Measurements from ENCODE around the gene HLA-E.
"Not testable (repeated sequence)": the region's sequence is repeated elsewhere in the genome, so short reads cannot be mapped to it uniquely, and the experiment has no call there.

HLA-E gene

DNA sequence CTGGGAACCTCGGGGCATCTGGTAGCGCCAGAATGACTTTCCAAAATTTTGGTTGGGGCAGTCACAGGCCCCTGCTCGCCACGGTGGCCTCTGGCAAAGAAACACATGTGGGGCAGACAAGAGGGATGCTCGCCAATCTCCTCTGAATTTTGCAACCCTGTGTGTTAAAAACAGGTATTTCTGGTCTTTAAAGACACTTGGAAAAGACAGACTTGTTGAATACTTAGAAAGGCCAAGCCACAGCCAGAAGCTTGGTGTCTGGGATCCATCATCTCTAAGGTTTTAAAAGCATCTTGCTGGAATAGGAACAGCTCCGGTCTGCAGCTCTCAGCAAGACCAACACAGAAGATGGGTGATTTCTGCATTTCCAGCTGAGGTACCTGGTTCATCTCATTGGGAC is 31.2 kb downstream of the HLA-E start:
- H2BK120ac ChIP-seq (ENCODE audit: low read depth, low read length): no peak overlapping the region
- H4K8ac ChIP-seq (ENCODE audit: low read depth, low read length): no peak overlapping the region
- H3K4me2 ChIP-seq (ENCODE audit: low read length): no peak overlapping the region
- no peak overlapping the region for H3K18ac ChIP-seq (ENCODE audit: low read length)
- no peak for DNase-seq
- no peaks in the 10 kb centered on the region for H3K4me1 ChIP-seq (ENCODE audit: control insufficient read depth, low read depth, low read length)
- H3K56ac ChIP-seq (ENCODE audit: low read length): no peak overlapping the region
- no CpG with 5 or more reads among the region's 6 CpGs for WGBS (ENCODE audit: extremely low coverage, insufficient coverage, low lambda C conversion rate)
- no peak overlapping the region for H3K23ac ChIP-seq (ENCODE audit: low read length)
- no peak overlapping the region for H2BK15ac ChIP-seq (replicated peaks; ENCODE audit: low read depth)
- H4K5ac ChIP-seq (ENCODE audit: low read length): no peak overlapping the region
- no peak overlapping the region for H2BK5ac ChIP-seq (ENCODE audit: low read length)
- no peak overlapping the region for H3K4me3 ChIP-seq (ENCODE audit: low read length)
- no peak overlapping the region for H3K27ac ChIP-seq (ENCODE audit: low read depth, low read length)
- no peaks in the 10 kb centered on the region for H3K27me3 ChIP-seq (ENCODE audit: insufficient read depth, low read length, poor library complexity)
- no peak overlapping the region for H2AK5ac ChIP-seq (ENCODE audit: low read length)
- H3K36me3 ChIP-seq (ENCODE audit: control insufficient read depth, insufficient read depth, low read length): no peaks in the 10 kb centered on the region
- no peaks in the 10 kb centered on the region for H3K79me1 ChIP-seq (ENCODE audit: low read length)
- H3K79me2 ChIP-seq (ENCODE audit: control insufficient read depth, insufficient read depth, low read length): no peaks in the 10 kb centered on the region
- H3K4ac ChIP-seq (ENCODE audit: low read depth, low read length): no peak overlapping the region
- no peak overlapping the region for H3K9ac ChIP-seq (ENCODE audit: low read length)

DNA sequence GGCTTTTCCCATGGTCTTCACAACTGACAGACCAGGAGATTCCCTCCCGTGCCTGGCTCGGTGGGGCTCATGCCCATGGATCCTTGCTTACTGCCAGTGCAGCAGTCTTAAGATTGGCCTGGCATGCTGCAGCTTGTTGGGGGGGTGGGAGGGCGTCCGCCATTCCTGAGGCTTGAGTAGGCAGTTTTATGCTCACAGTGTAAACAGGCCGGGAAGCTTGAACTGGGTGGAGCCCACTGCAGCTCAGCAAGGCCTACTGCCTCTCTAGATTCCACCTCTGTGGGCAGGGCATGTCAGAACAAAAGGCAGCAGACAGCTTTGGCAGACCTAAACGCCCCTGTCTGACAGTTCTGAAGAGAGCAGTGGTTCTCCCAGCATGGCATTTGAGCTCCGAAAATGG is 31.8 kb downstream of the HLA-E start:
- not testable (repeated sequence) for H3K56ac ChIP-seq (ENCODE audit: low read length); H4K5ac ChIP-seq (ENCODE audit: low read length); H3K79me1 ChIP-seq (ENCODE audit: low read length); DNase-seq; H3K9ac ChIP-seq (ENCODE audit: low read length); H2BK5ac ChIP-seq (ENCODE audit: low read length); H3K4ac ChIP-seq (ENCODE audit: low read depth, low read length); H2BK15ac ChIP-seq (replicated peaks; ENCODE audit: low read depth); H2BK120ac ChIP-seq (ENCODE audit: low read depth, low read length); H4K8ac ChIP-seq (ENCODE audit: low read depth, low read length); H3K18ac ChIP-seq (ENCODE audit: low read length); H3K4me1 ChIP-seq (ENCODE audit: control insufficient read depth, low read depth, low read length); H3K27me3 ChIP-seq (ENCODE audit: insufficient read depth, low read length, poor library complexity); H3K36me3 ChIP-seq (ENCODE audit: control insufficient read depth, insufficient read depth, low read length); H2AK5ac ChIP-seq (ENCODE audit: low read length); H3K23ac ChIP-seq (ENCODE audit: low read length); H3K4me3 ChIP-seq (ENCODE audit: low read length); H3K79me2 ChIP-seq (ENCODE audit: control insufficient read depth, insufficient read depth, low read length); H3K4me2 ChIP-seq (ENCODE audit: low read length); H3K27ac ChIP-seq (ENCODE audit: low read depth, low read length)
- WGBS (ENCODE audit: extremely low coverage, insufficient coverage, low lambda C conversion rate): no CpG with 5 or more reads among the region's 7 CpGs

GRCh38 chr6:30521952-30522351 is 32.6 kb downstream of the HLA-E start:
- not testable (repeated sequence) for H3K56ac ChIP-seq (ENCODE audit: low read length); H2BK15ac ChIP-seq (replicated peaks; ENCODE audit: low read depth); H3K4me1 ChIP-seq (ENCODE audit: control insufficient read depth, low read depth, low read length); H3K4me2 ChIP-seq (ENCODE audit: low read length); H3K79me1 ChIP-seq (ENCODE audit: low read length); H4K5ac ChIP-seq (ENCODE audit: low read length); H3K27me3 ChIP-seq (ENCODE audit: insufficient read depth, low read length, poor library complexity); H3K27ac ChIP-seq (ENCODE audit: low read depth, low read length); H3K18ac ChIP-seq (ENCODE audit: low read length); H2BK120ac ChIP-seq (ENCODE audit: low read depth, low read length); H3K36me3 ChIP-seq (ENCODE audit: control insufficient read depth, insufficient read depth, low read length); H2AK5ac ChIP-seq (ENCODE audit: low read length); H4K8ac ChIP-seq (ENCODE audit: low read depth, low read length); H3K23ac ChIP-seq (ENCODE audit: low read length); H3K79me2 ChIP-seq (ENCODE audit: control insufficient read depth, insufficient read depth, low read length); H3K4ac ChIP-seq (ENCODE audit: low read depth, low read length); H3K4me3 ChIP-seq (ENCODE audit: low read length); H3K9ac ChIP-seq (ENCODE audit: low read length); DNase-seq; H2BK5ac ChIP-seq (ENCODE audit: low read length)
- no CpG with 5 or more reads among the region's 5 CpGs for WGBS (ENCODE audit: extremely low coverage, insufficient coverage, low lambda C conversion rate)

DNA sequence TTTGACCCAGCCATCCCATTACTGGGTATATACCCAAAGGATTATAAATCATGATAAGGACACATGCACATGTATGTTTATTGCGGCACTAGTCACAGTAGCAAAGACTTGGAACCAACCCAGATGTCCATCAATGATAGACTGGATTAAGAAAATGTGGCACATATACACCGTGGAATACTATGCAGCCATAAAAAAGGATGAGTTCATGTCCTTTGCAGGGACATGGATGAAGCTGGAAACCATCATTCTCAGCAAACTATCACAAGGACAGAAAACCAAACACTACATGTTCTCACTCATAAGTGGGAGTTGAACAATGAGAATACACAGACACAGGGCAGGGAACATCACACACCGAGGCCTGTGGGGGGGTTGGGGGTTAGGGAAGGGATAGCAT is 37.1 kb downstream of the HLA-E start:
- H2BK5ac ChIP-seq (ENCODE audit: low read length); H2AK5ac ChIP-seq (ENCODE audit: low read length): not testable (repeated sequence)

GRCh38 chr6:30529349-30529875 is 40.1 kb downstream of the HLA-E start:
- not testable (repeated sequence) for DNase-seq; H3K4me2 ChIP-seq (ENCODE audit: low read length); H3K4me3 ChIP-seq (ENCODE audit: low read length); H3K9ac ChIP-seq (ENCODE audit: low read length); H3K27ac ChIP-seq (ENCODE audit: low read depth, low read length); H2BK120ac ChIP-seq (ENCODE audit: low read depth, low read length); H3K23ac ChIP-seq (ENCODE audit: low read length); H2BK15ac ChIP-seq (replicated peaks; ENCODE audit: low read depth); H3K79me1 ChIP-seq (ENCODE audit: low read length); H3K36me3 ChIP-seq (ENCODE audit: control insufficient read depth, insufficient read depth, low read length); H3K79me2 ChIP-seq (ENCODE audit: control insufficient read depth, insufficient read depth, low read length); H3K27me3 ChIP-seq (ENCODE audit: insufficient read depth, low read length, poor library complexity); H3K4me1 ChIP-seq (ENCODE audit: control insufficient read depth, low read depth, low read length); H4K5ac ChIP-seq (ENCODE audit: low read length); H3K4ac ChIP-seq (ENCODE audit: low read depth, low read length); H2AK5ac ChIP-seq (ENCODE audit: low read length); H4K8ac ChIP-seq (ENCODE audit: low read depth, low read length); H2BK5ac ChIP-seq (ENCODE audit: low read length); H3K56ac ChIP-seq (ENCODE audit: low read length); H3K18ac ChIP-seq (ENCODE audit: low read length)
- WGBS (ENCODE audit: extremely low coverage, insufficient coverage, low lambda C conversion rate): no CpG with 5 or more reads among the region's 17 CpGs

More for the DNA sequence above, 37.1 kb downstream of the HLA-E start:
- H3K56ac ChIP-seq (ENCODE audit: low read length); H3K79me2 ChIP-seq (ENCODE audit: control insufficient read depth, insufficient read depth, low read length); H4K8ac ChIP-seq (ENCODE audit: low read depth, low read length); H2BK120ac ChIP-seq (ENCODE audit: low read depth, low read length); H4K5ac ChIP-seq (ENCODE audit: low read length); H3K23ac ChIP-seq (ENCODE audit: low read length); H3K4me2 ChIP-seq (ENCODE audit: low read length); H3K4ac ChIP-seq (ENCODE audit: low read depth, low read length); H3K4me1 ChIP-seq (ENCODE audit: control insufficient read depth, low read depth, low read length); DNase-seq; H2BK15ac ChIP-seq (replicated peaks; ENCODE audit: low read depth); H3K9ac ChIP-seq (ENCODE audit: low read length); H3K27ac ChIP-seq (ENCODE audit: low read depth, low read length); H3K27me3 ChIP-seq (ENCODE audit: insufficient read depth, low read length, poor library complexity); H3K18ac ChIP-seq (ENCODE audit: low read length); H3K36me3 ChIP-seq (ENCODE audit: control insufficient read depth, insufficient read depth, low read length); H3K79me1 ChIP-seq (ENCODE audit: low read length); H3K4me3 ChIP-seq (ENCODE audit: low read length): not testable (repeated sequence)
- no CpG with 5 or more reads among the region's 3 CpGs for WGBS (ENCODE audit: extremely low coverage, insufficient coverage, low lambda C conversion rate)

GRCh38 chr6:30530014-30530413 is 40.7 kb downstream of the HLA-E start:
- Histone ChIP-seq H2BK15ac (replicated peaks; ENCODE audit: low read depth) (no peak overlapping the region), H3K4ac (ENCODE audit: low read depth, low read length) (no peak overlapping the region), H2BK5ac (ENCODE audit: low read length) (no peak overlapping the region), H2BK120ac (ENCODE audit: low read depth, low read length) (no peak overlapping the region), H3K27ac (ENCODE audit: low read depth, low read length) (no peak overlapping the region), H3K79me1 (ENCODE audit: low read length) (no peaks in the 10 kb centered on the region), H3K79me2 (ENCODE audit: control insufficient read depth, insufficient read depth, low read length) (no peaks in the 10 kb centered on the region), H3K27me3 (ENCODE audit: insufficient read depth, low read length, poor library complexity) (no peaks in the 10 kb centered on the region), H3K4me3 (ENCODE audit: low read length) (no peak overlapping the region), H3K4me1 (ENCODE audit: control insufficient read depth, low read depth, low read length) (no peaks in the 10 kb centered on the region), H4K5ac (ENCODE audit: low read length) (no peak overlapping the region), H2AK5ac (ENCODE audit: low read length) (no peak overlapping the region), H3K9ac (ENCODE audit: low read length) (no peak overlapping the region), H3K4me2 (ENCODE audit: low read length) (no peak overlapping the region), H3K56ac (ENCODE audit: low read length) (no peak overlapping the region), H3K18ac (ENCODE audit: low read length) (no peak overlapping the region), H4K8ac (ENCODE audit: low read depth, low read length) (no peak overlapping the region), H3K23ac (ENCODE audit: low read length) (no peak overlapping the region), H3K36me3 (ENCODE audit: control insufficient read depth, insufficient read depth, low read length) (no peaks in the 10 kb centered on the region)
- WGBS (ENCODE audit: extremely low coverage, insufficient coverage, low lambda C conversion rate): no CpG with 5 or more reads among the region's 2 CpGs
- no peak for DNase-seq
